Retinal pigment epithelial cell (primary cell): ENCODE data around the gene RAB31.

Experiments used
- DNase-seq: peaks from one replicate; pipeline ENCODE4 v3.0.0-alpha.2; 2010; ENCODE audit warnings: low read depth
- H3K4me3 ChIP-seq: 2 replicates; pipeline ENCODE4 v1.5.1; 2011; ENCODE audit warnings: mild to moderate bottlenecking, low read length, control low read depth, moderate library complexity
- CTCF ChIP-seq: conservative IDR thresholded peaks from 2 replicates; pipeline ENCODE4 v1.5.1; 2011; ENCODE audit warnings: low read depth, low read length, control low read depth, inconsistent platforms

The RAB31 gene

GRCh38 chr18:9738266-9738969, 30.3 kb downstream of the RAB31 start:
- no peak for DNase-seq
- TF ChIP-seq CTCF = no peak
- no peak overlapping the region for H3K4me3 ChIP-seq

DNA sequence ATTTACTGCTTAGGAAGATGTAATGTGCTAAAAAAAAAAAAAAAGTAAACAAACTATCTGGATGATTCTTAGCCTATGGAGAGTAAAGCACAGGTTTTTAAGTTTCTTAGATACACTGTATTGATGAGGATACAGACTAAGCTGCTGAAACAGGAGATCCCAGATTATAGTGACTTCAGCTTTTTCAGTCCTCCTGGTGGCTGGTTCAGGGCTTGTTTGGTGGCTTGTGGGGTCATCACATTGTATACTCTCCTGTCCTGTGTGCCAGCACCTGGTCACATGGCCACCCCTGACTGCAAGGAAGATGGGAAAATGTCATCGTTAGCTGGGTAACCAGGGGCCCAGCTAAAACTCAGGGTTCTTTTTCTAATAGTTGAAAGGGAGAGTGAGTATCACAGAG, 31.4 kb downstream of the RAB31 start:
- TF ChIP-seq CTCF = no peak
- no peak for DNase-seq
- no peak overlapping the region for H3K4me3 ChIP-seq

GRCh38 chr18:9740071-9740470, 32.0 kb downstream of the RAB31 start:
- no peak for TF ChIP-seq CTCF
- DNase-seq = no peak
- no peak overlapping the region for H3K4me3 ChIP-seq

GRCh38 chr18:9741406-9741792, 33.3 kb downstream of the RAB31 start:
- DNase-seq = no peak
- no peak for TF ChIP-seq CTCF
- H3K4me3 ChIP-seq = no peak overlapping the region

DNA sequence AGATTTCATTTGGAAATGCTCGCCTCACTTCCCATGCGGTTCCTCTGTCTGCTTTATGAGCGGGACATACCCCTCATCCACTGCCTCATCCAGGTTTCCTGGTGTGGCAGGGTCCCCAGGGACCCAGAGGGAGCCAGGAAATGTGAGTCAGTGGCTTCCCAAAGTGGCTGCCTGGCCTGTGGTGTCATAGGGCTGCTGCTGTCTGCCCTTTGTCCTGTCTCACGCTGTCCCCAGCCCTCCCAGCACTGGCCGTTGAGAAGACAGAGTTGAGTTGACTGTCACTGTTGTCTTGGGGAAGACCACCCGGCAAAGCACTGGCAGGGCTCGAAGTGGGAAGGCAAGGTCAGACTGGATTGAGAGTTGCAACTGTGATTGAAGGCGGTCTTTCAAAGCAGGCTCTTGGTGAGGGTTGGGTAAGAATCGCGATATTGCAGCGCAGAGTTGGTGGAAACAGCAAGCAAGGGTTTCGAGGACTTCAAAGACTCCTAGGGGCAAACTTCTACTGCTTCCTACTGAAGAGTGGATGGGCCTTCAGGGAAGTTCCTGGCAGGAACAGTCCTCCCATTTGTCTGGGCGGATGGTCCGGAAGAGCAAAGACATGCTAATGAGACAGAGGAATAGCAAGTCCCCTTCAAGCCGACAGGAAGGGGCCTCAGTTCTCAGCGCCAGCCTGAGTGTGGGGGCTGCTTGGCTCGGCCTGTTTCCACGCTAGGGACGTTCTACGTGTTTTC, 33.9 kb downstream of the RAB31 start:
- no peak overlapping the region for H3K4me3 ChIP-seq
- no peak for TF ChIP-seq CTCF
- no peak for DNase-seq

GRCh38 chr18:9742524-9743131, 34.5 kb downstream of the RAB31 start:
- no peak for DNase-seq
- TF ChIP-seq CTCF = no peak
- H3K4me3 ChIP-seq = no peak overlapping the region
